HG03039 (cell line): ENCODE measurements around the gene TUBB2B.

Source experiments
- ATAC-seq: cut with Tn5 transposase; IDR thresholded peaks from one replicate; pipeline ENCODE4 v1.9.1; 2021; ENCODE audit warnings: mild to moderate bottlenecking, moderate library complexity; ENCODE audit not compliant: unreplicated experiment

Gene TUBB2B

GRCh38 chr6:3235486-3235885 is 8.0 kb upstream of the TUBB2B start:
- no peak for ATAC-seq

- ATAC-seq: no peak
Measured at GRCh38 chr6:3233904-3234303, 6.5 kb upstream of the TUBB2B start.

DNA sequence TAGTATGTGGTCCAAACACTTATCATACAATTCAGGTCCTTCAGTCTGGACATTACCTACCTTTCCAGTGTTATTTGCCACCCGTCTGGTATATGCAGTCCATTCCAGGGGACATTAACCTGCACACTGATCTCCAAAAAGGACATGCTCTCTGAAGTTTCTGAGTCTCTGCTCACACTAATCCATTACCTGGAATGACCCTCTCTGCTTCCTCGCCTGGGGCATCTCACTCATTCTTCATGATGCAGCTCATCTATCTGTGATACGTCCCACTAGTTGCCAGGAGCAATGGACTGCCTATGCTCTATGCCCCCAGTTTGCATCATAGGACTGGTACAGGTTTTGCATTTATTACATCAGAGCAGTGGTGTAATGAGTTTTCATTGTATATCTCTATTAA is 5.9 kb upstream of the TUBB2B start:
- no peak for ATAC-seq

- no peak for ATAC-seq
Measured at GRCh38 chr6:3232017-3232945, 4.8 kb upstream of the TUBB2B start.

DNA sequence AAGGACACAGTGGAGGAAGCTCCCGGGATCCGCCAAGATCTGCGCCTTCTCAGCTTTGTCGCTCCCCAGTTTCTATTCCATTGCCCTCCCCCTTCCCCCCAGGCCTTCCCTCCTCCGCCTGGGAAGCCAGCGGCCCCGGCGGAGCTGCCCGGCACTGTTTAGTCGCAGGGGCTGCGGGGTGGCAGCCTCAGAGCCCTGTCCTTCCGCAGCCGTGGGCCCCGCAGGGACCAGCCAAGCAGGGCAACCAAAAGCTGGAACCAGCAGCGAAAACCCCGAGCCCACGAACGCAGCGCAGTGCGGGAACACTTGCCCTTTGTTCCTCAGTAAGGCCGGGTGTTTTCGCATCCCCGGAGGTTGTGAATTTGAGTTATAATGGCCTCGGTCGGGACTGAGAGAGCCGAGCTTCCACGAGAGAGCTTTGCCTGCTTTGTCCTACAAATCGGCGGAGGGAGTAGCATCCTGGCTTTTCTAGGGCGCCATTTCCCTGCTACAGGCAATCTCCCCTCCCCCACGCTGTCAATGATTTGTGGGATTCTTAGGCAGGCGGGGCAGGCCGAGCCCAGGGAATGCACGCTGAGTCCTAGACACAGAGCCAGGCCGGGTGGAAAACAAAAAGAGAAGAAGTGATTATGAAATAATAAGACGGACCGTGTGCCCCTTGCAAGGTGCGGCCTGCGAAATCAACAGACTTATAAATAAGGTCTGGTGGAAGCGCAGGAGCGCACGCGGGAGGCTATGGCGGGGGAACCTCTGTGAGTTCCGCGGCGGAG is 4.0 kb upstream of the TUBB2B start:
- ATAC-seq: no peak

DNA sequence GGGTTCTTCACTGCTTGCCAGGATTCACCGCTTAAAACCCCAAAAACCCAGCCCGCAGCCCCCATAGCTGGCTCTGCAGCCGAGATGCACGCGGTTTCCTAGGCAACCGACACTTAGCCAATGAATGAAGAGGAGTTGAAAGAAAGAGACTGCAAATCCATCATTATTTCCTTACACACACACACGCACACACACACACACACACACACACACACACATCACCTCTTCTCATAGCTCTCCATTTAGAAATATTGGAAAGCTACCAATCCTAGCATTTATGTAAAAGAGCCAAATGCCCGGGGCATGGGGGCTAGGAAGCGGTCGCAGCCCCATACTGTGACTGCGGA is 3.4 kb upstream of the TUBB2B start:
- no peak for ATAC-seq

DNA sequence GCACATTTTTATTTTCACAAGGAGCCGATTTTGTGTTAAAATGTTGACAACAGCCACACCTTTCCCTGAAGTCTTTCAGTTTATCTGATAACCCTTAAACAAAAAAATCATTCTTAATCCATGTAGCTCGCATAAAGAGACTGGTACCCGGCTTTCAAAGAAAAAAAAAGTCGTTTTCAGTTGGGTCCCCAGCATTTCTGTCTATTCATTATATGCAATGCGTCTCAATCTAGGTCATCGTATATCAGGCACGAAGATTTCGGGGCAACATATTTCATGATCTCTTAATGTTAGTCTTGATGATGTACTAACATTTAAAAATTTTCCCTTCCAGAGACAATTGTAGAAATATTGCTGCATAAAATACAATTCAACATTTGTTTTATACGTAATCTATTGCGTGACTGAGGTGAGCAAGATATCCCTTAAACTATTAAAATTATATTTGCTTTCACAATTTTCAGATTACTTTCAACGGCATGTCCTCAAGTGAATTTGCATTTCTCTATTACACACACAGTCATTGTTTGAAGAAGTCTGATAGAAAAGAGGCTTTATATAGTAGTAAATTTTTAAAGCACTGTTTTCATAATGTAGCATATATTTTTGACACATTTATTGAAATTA is 2.9 kb upstream of the TUBB2B start:
- no peak for ATAC-seq

DNA sequence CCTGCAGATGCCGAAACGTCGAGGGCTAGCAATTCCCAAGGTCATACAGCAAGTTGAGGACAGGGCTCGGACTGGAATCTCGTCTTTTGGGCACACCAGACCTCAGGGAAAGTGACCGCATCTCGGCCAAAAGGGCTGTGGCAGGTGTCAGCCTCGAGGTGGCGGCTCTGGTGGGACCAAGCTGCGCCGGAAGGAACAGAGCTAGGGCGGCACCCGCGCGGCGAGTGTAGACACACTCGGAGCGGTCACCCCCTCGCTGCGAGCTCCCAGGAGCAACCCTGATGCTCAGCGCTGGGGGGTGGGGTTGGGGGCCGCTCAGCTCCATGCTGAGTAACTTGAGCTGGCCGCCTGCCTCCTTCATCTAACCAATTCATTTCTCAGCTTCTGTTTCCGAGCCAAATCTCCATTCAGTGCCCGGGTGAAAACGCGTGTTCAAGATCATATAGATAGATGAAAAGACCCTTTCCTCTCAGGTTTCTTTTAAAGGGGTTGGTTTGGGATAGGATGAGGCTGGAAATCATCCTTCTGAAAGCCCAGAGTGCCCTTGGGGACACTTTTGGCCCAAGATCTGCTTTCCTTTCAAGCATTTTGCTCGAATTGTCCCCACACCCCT is 2.2 kb upstream of the TUBB2B start:
- no peak for ATAC-seq

DNA sequence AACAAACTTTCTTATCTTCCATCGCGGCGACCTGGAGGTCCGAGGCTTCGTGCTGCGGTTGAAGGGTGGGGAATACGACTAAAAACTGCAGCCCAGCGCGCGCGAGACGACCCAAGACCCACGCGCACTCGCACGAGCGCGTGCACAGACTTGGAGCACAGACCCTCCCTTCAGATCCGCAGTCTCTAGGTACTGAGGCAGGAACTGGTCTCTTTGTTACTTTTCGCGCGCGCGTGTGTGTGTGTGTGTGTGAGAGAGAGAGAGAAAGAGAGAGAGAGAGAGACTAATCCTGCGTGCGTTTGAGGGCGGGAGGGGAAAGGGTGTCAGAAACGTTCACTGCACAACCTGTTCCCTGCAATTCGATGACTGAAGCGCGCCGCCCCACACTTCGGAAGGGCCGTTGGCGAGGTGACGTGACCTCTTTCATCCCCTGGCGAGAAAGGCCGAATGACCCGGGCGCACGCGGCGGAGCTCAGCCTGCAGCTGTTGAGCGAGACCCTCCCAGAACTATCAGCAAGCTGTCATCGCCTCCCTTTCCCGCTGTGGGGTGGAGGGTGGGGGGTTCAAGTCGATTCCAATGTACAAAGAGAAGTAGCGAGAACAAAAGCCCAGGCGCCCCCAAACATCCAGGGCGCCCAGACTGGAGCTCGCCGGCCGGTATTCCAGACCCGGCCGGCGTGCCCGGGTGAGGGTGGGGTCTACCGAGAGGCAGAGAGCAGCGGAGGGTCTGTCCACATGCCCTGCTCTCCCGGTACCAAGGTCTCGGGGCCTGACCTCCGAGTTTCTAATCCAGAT is 1.5 kb upstream of the TUBB2B start:
- ATAC-seq: no peak

GRCh38 chr6:3228046-3228671 is 706 bp upstream of the TUBB2B start:
- no peak for ATAC-seq

DNA sequence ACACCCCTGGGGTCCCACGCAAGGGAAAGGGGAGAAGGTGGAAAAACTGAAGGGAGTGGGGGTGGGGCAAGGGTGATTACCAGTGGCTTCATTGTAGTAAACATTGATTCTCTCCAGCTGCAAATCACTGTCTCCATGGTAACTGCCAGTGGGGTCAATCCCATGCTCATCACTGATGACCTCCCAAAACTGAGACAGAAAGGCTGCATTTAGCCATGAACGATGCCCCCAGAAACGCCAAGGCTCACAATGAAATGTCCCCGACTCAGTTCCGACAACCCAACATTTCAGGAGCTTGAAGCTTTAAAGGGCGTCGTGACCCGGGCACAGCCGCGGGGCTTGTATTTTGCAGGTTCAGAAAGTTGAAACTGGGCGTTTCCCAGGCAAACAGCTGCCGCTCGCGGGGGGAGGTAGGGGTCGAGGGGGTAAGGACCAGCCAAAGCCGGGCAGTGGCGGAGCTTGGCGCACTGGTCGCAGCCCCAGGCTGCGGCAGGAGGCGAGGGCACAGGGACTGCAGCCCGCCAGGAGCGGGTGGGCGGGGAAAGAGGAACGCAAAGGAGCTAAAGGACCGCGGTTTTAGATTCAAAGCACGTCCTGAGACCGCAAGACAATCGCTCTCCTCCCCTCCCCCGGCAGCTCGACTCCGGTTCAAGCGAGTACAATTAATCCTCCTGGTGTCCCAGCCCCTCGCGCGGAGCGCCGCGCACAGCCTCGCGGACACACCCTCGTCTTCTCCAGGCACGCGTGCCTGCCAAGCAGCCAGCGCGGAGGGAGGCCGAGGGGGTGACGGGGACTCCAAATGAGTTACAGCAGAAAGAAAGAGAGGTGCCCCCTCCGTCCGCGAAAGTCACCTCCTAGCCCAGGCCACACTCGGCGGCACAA is 731 bp downstream of the TUBB2B start:
- no peak for ATAC-seq

GRCh38 chr6:3226042-3226441 is 1.4 kb downstream of the TUBB2B start:
- ATAC-seq: no peak

DNA sequence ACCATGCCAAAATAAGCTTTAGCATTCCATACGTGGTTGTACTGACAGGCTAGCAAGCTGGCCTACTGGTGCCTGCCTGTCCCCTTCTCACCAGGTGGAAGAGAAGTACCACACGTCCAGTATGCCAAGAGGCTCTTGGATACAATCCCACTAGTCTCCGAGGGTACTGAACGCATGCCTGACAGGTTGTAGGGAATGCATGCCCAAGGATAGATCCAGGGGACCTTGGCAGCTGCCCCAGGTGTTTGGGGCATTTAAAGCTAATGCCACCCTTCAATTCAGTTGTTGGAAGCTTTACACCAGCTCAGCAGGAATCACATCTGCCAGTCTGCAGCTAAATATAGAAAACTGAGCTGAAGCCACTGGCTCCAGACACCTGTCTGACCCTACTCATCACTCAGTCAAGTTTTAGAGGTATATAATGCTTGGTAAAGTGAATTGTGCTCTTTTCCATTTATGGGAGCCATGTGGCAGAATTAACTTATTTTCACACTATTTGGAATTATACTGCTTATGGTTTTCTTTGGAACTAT is 4.9 kb downstream of the TUBB2B start:
- no peak for ATAC-seq

GRCh38 chr6:3221578-3221977 is 5.9 kb downstream of the TUBB2B start:
- ATAC-seq: no peak

DNA sequence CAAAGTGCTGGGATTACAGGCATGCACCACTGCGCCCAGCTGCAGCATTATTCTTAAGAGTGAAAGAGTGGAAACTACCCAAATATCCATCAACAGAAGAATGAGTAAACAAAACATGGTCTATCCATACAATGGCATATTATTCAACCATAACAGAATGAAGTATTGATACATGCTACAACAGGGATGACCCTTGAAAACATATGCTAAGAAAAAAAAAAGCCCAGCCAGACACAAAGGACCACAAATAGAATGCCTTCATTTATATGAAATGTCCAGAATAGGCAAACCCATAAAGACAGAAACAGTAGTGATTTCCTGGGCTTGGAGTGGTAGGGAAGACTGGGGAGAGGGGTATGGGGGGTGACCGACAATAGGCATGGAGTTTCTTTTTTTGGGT is 7.1 kb downstream of the TUBB2B start:
- ATAC-seq: no peak

DNA sequence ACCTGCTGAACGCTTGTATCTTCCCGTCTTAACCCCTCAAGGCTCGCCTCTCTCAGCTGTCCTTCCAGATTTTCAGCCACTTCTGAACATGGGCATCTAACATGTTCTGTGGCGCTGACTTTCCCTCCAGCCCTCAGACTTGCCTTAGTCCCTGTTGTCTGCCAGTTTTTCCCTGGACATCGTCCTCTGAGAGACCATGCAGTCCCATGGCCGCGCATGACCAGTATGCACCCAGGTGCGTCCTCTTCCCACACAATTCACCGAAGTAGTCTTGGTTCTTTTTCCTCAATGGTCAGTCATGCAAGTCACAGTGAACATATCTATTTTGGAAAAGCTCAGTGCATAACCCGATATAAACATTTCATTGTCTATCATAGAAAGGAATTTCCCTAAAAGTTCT is 9.2 kb downstream of the TUBB2B start:
- no peak for ATAC-seq

- ATAC-seq: no peak
Measured at GRCh38 chr6:3217286-3217685, 10.2 kb downstream of the TUBB2B start.

DNA sequence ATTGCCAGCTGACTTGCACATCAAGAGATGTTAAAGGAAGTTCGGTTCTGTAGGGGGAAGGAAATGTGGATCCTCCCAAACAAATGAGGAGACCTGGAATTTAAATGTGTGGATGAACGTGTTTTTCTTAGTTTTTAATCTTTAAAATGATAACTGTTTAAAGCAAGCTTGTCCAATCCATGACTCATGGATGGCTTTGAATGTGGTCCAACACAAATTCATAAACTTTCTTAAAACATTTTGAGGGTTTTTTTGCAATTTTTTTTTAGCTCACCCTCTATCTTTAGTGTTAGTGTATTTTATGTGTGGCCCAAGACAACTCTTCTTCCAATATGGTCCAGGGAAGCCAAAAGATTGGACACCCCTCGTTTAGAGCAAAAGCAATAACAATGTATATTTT is 12.6 kb downstream of the TUBB2B start:
- ATAC-seq: no peak

DNA sequence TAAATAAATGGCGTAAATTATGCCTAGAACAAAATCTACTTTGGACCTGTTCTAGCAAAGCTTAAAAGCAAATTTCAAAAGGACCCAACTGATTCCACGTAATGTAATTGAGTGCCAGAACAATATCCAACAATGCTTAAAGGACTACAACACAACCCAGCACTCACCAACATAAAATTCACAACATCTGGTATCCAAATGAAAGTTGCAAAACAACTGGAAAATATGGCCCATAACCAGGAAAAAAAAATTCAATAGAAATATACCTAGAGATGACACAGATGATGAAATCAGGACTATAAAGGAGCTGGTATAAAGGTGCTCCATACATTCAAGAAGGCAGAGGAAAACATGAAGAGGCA is 14.1 kb downstream of the TUBB2B start:
- ATAC-seq: no peak
